Thyroid gland (tissue), 4 donors: ENCODE measurements around the gene CCR6. TPM values are rescaled to one million over a fixed set of nuclear protein-coding genes. Genes with fewer than 3 reads are reported as not detected.
A peak's percentile ranks its signal among the peaks of the same experiment; 100 is the strongest.

ENCODE experiments used
- DNase-seq, 2 donors: peaks; one replicate each; pipeline ENCODE4 v3.0.0-alpha.2; 2019
- H3K27ac ChIP-seq, 3 donors: fragments of 200-600 bp; sonication (generic); 1 replicate in 2 of 3; 2 replicates in 1 of 3; pipeline ENCODE4 v1.5.1; 2016 to 2019; ENCODE audit warnings: mild to moderate bottlenecking in 1 of 3, moderate library complexity in 1 of 3
- H3K27me3 ChIP-seq: fragments of 200-600 bp; sonication (generic); one replicate; pipeline ENCODE4 v1.5.1; 2019
- H3K36me3 ChIP-seq, 2 donors: fragments of 200-600 bp; sonication (generic); one replicate each; pipeline ENCODE4 v1.5.1; 2016 to 2019
- H3K4me1 ChIP-seq, 2 donors: fragments of 200-600 bp; sonication (generic); one replicate each; pipeline ENCODE4 v1.5.1; 2017 to 2019
- H3K4me3 ChIP-seq, 3 donors: fragments of 200-600 bp; sonication (generic); replicated peaks in 1 of 3; 1 replicate in 2 of 3; 2 replicates in 1 of 3; pipeline ENCODE4 v1.5.1; 2016; ENCODE audit warnings: mild to moderate bottlenecking in 1 of 3
- H3K9me3 ChIP-seq: fragments of 200-600 bp; sonication (generic); one replicate; pipeline ENCODE4 v1.5.1; 2017
- CTCF ChIP-seq, 6 experiments: fragments of 200-600 bp in 3 of 6; fragments of 450-650 bp in 3 of 6; sonication (generic) in 3 of 6; IDR thresholded peaks; one replicate each; pipeline ENCODE4 v1.5.1; 2016 to 2019; ENCODE audit warnings: antibody characterized with exemption in 6 of 6, mild to moderate bottlenecking in 2 of 6, inconsistent platforms in 1 of 6, moderate library complexity in 1 of 6
- POLR2A ChIP-seq, 2 donors: fragments of 450-650 bp; IDR thresholded peaks; one replicate each; pipeline ENCODE4 v1.6.1; 2017; ENCODE audit warnings: antibody characterized with exemption in 2 of 2, mild to moderate bottlenecking in 2 of 2, moderate library complexity in 1 of 2
- WGBS, 2 donors: methylation state at CpG; one replicate each; pipeline ENCODE4 v1.1.5; 2017; 5-methylcytosine and 5-hydroxymethylcytosine counted together
- intact Hi-C: fragments of 100-400 bp; cut with DNase I; formaldehyde crosslinking; loops from one replicate; pipeline ENCODE4 v1.15.1; 2023
- total RNA-seq, 4 donors: library from RNA; depleted of rRNA; stranded (reverse); fragments of >200 nt; gene quantifications; one replicate each; pipeline ENCODE4 v1.2.3, GENCODE V29; 2016

Gene CCR6
- total RNA-seq, 4 donors from 2014 or later, result 0.78 TPM; not detected in 3

GRCh38 chr6:167094436-167094819 lies 28.5 kb upstream of the CCR6 start:
- DNase-seq, result peak in 1 of 2 donors; percentile 32
- Histone ChIP-seq H3K4me1 (no peaks in the 10 kb centered on the region), H3K27ac (no peak overlapping the region), H3K36me3 (no peaks in the 10 kb centered on the region), H3K4me3 (no peak overlapping the region), H3K9me3 (no peaks in the 10 kb centered on the region), H3K27me3 (no peaks in the 10 kb centered on the region)
- 49 to 60% methylated on average over 12 of the region's 12 CpGs for WGBS, 2 donors
- intact Hi-C loops, result no loop called here
- no peak for TF ChIP-seq CTCF (IDR thresholded peaks at IDR 0.05)
- TF ChIP-seq POLR2A (IDR thresholded peaks at IDR 0.05), result no peak

- intact Hi-C loops, result no loop called here
These were observed 27.9 kb upstream of the CCR6 start for GRCh38 chr6:167094820-167095637.

GRCh38 chr6:167095888-167096287 lies 27.0 kb upstream of the CCR6 start:
- Histone ChIP-seq H3K36me3 (no peaks in the 10 kb centered on the region), H3K27me3 (no peaks in the 10 kb centered on the region), H3K27ac (no peak overlapping the region), H3K4me1 (no peaks in the 10 kb centered on the region), H3K9me3 (no peaks in the 10 kb centered on the region), H3K4me3 (no peak overlapping the region)
- TF ChIP-seq POLR2A (IDR thresholded peaks at IDR 0.05) (no peak), CTCF (IDR thresholded peaks at IDR 0.05) (no peak)
- no peak for DNase-seq
- 90 to 100% methylated on average over 2 of the region's 2 CpGs for WGBS, 2 donors
- intact Hi-C loops, result no loop called here

More at GRCh38 chr6:167094820-167095637, 27.9 kb upstream of the CCR6 start:
- Histone ChIP-seq H3K27ac (no peak overlapping the region), H3K27me3 (no peaks in the 10 kb centered on the region), H3K4me1 (no peaks in the 10 kb centered on the region), H3K36me3 (no peaks in the 10 kb centered on the region), H3K9me3 (no peaks in the 10 kb centered on the region), H3K4me3 (no peak overlapping the region)
- TF ChIP-seq CTCF (IDR thresholded peaks at IDR 0.05), result no peak
- TF ChIP-seq POLR2A (IDR thresholded peaks at IDR 0.05), result no peak
- no peak for DNase-seq
- WGBS, 2 donors, result 81 to 85% methylated on average over 4 of the region's 4 CpGs

- H3K27me3 ChIP-seq, result no peaks in the 10 kb centered on the region
- intact Hi-C loops, result no loop called here
- no peak for DNase-seq
- no peak overlapping the region for H3K4me3 ChIP-seq
- H3K36me3 ChIP-seq, result no peaks in the 10 kb centered on the region
- no peak overlapping the region for H3K27ac ChIP-seq
- H3K4me1 ChIP-seq, result no peaks in the 10 kb centered on the region
- H3K9me3 ChIP-seq, result no peaks in the 10 kb centered on the region
- TF ChIP-seq POLR2A (IDR thresholded peaks at IDR 0.05), result no peak
- TF ChIP-seq CTCF (IDR thresholded peaks at IDR 0.05), result no peak
- WGBS, 2 donors, result 93 to 94% methylated on average over 7 of the region's 7 CpGs
These were observed 25.9 kb upstream of the CCR6 start for GRCh38 chr6:167096991-167097390.

- no peaks in the 10 kb centered on the region for H3K27me3 ChIP-seq
- H3K27ac ChIP-seq, result no peak overlapping the region
- no peak for TF ChIP-seq CTCF (IDR thresholded peaks at IDR 0.05)
- no peaks in the 10 kb centered on the region for H3K4me1 ChIP-seq
- no peaks in the 10 kb centered on the region for H3K9me3 ChIP-seq
- no peak overlapping the region for H3K4me3 ChIP-seq
- 91 to 92% methylated on average over 13 to 23 of the region's 23 CpGs for WGBS, 2 donors
- DNase-seq, result no peak
- intact Hi-C loops, result no loop called here
- no peaks in the 10 kb centered on the region for H3K36me3 ChIP-seq
These were observed 25.1 kb upstream of the CCR6 start for GRCh38 chr6:167097770-167098169.
